Measurements from ENCODE around the gene NR2E1. TPM values are rescaled to one million over a fixed set of nuclear protein-coding genes. Genes with fewer than 3 reads are reported as not detected.

Gene NR2E1
- total and polyA plus RNA-seq, 10 of the 15 experiments (the other 5 are each of a cell fraction or from before 2014, with no cell fraction given) = not detected

DNA sequence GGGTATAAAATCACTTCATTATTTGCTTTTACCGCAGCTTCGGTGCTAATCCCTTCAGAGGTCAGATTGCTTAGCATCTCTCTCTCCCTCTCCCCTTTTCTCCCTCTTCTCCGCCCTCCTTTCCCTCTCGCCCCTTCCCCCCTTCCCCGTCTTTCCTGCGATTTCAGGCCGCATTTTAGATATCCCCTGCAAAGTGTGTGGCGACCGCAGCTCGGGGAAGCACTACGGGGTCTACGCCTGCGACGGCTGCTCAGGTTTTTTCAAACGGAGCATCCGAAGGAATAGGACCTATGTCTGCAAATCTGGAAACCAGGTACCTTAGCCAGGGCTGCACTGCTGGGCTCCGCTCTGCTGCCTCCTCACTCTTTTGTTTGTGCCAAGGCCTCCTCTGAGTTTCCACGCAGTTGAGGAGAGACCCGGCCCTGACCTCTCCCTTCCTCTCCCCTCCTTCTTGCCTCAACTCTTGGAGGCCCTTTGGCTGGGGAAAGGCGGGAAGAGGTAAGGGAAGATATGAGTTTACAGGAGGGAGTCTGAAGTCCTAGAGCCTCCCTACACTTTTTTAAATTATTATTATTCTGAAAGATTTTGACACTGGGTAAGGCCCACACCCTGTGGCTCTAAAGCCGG is 5.6 kb downstream of the NR2E1 start:
- Histone ChIP-seq H3K27ac (ENCODE audit: control insufficient read depth, insufficient read depth) (no peak overlapping the region), H3K4me3 (no peak overlapping the region), H3K9me3 (replicated peaks; ENCODE audit: control insufficient read depth, insufficient read depth, low read length) (no peaks in the 10 kb centered on the region; the same call in 2 of the 3 replicates), H2AFZ (ENCODE audit: control insufficient read depth, low read depth, low read length) (no peak overlapping the region), H3K9ac (ENCODE audit: control insufficient read depth, insufficient read depth, low read length) (no peak overlapping the region), H3K27me3 (replicated peaks in 1 of 2; ENCODE audit: control insufficient read depth in 2 of 2, insufficient read depth in 2 of 2, low read length in 1 of 2) (peaks cover 34 to 51% of the 10 kb centered on the region in 2 experiments), H3K4me1 (ENCODE audit: control insufficient read depth, insufficient read depth, low read length) (no peaks in the 10 kb centered on the region), H3K36me3 (ENCODE audit: control insufficient read depth in 2 of 2, insufficient read depth in 2 of 2, low read length in 1 of 2) (no peaks in the 10 kb centered on the region), H3K79me2 (ENCODE audit: control insufficient read depth, insufficient read depth, low read length) (no peaks in the 10 kb centered on the region), H4K20me1 (ENCODE audit: control insufficient read depth, insufficient read depth) (no peaks in the 10 kb centered on the region), H3K4me2 (ENCODE audit: control insufficient read depth, insufficient read depth) (no peak overlapping the region)
- ATAC-seq = no peak
- intact Hi-C loops (cut with micrococcal nuclease; ENCODE audit: unreplicated experiment) = no loop called here
- POLR2A ChIA-PET = no interaction called here
- WGBS (ENCODE audit: insufficient coverage, insufficient replicate concordance, low lambda C conversion rate, missing lambda C conversion rate) = 57% methylated on average over 16 of the region's 21 CpGs
- no peak for DNase-seq (ENCODE audit: low read depth, low spot score)
- in situ Hi-C loops (cut with MboI) = no loop called here
- no peak for FAIRE-seq
- SMC1A ChIA-PET (ENCODE audit: uncharacterized antibody, unreplicated experiment) = interaction anchor here (1.4 kb wide), 1 partner anchor 10 kb away, joined by 7 read pairs; no protein-coding TSS in a partner anchor
- TF ChIP-seq NR2F1 (conservative IDR thresholded peaks at IDR 0.05) (no peak), NFIC (IDR thresholded peaks at IDR 0.05; ENCODE audit: low read depth, low read length) (no peak), SMC3 (IDR thresholded peaks at IDR 0.05; ENCODE audit: borderline replicate concordance, low read length) (no peak), ZNF592 (IDR thresholded peaks at IDR 0.05) (no peak), EZH2 (IDR thresholded peaks at IDR 0.05; ENCODE audit: borderline replicate concordance, control insufficient read depth, low read depth, low read length) (no peak), MEF2B (IDR thresholded peaks at IDR 0.05; ENCODE audit: partially characterized antibody, poor library complexity, severe bottlenecking) (no peak)
- TF ChIP-seq, protein P1, sequence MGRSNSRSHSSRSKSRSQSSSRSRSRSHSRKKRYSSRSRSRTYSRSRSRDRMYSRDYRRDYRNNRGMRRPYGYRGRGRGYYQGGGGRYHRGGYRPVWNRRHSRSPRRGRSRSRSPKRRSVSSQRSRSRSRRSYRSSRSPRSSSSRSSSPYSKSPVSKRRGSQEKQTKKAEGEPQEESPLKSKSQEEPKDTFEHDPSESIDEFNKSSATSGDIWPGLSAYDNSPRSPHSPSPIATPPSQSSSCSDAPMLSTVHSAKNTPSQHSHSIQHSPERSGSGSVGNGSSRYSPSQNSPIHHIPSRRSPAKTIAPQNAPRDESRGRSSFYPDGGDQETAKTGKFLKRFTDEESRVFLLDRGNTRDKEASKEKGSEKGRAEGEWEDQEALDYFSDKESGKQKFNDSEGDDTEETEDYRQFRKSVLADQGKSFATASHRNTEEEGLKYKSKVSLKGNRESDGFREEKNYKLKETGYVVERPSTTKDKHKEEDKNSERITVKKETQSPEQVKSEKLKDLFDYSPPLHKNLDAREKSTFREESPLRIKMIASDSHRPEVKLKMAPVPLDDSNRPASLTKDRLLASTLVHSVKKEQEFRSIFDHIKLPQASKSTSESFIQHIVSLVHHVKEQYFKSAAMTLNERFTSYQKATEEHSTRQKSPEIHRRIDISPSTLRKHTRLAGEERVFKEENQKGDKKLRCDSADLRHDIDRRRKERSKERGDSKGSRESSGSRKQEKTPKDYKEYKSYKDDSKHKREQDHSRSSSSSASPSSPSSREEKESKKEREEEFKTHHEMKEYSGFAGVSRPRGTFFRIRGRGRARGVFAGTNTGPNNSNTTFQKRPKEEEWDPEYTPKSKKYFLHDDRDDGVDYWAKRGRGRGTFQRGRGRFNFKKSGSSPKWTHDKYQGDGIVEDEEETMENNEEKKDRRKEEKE (IDR thresholded peaks at IDR 0.05) = no peak
- TF ChIP-seq, protein P2, sequence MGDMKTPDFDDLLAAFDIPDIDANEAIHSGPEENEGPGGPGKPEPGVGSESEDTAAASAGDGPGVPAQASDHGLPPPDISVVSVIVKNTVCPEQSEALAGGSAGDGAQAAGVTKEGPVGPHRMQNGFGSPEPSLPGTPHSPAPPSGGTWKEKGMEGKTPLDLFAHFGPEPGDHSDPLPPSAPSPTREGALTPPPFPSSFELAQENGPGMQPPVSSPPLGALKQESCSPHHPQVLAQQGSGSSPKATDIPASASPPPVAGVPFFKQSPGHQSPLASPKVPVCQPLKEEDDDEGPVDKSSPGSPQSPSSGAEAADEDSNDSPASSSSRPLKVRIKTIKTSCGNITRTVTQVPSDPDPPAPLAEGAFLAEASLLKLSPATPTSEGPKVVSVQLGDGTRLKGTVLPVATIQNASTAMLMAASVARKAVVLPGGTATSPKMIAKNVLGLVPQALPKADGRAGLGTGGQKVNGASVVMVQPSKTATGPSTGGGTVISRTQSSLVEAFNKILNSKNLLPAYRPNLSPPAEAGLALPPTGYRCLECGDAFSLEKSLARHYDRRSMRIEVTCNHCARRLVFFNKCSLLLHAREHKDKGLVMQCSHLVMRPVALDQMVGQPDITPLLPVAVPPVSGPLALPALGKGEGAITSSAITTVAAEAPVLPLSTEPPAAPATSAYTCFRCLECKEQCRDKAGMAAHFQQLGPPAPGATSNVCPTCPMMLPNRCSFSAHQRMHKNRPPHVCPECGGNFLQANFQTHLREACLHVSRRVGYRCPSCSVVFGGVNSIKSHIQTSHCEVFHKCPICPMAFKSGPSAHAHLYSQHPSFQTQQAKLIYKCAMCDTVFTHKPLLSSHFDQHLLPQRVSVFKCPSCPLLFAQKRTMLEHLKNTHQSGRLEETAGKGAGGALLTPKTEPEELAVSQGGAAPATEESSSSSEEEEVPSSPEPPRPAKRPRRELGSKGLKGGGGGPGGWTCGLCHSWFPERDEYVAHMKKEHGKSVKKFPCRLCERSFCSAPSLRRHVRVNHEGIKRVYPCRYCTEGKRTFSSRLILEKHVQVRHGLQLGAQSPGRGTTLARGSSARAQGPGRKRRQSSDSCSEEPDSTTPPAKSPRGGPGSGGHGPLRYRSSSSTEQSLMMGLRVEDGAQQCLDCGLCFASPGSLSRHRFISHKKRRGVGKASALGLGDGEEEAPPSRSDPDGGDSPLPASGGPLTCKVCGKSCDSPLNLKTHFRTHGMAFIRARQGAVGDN (IDR thresholded peaks at IDR 0.05) = no peak
- TF ChIP-seq, protein P3, sequence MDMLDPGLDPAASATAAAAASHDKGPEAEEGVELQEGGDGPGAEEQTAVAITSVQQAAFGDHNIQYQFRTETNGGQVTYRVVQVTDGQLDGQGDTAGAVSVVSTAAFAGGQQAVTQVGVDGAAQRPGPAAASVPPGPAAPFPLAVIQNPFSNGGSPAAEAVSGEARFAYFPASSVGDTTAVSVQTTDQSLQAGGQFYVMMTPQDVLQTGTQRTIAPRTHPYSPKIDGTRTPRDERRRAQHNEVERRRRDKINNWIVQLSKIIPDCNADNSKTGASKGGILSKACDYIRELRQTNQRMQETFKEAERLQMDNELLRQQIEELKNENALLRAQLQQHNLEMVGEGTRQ (IDR thresholded peaks at IDR 0.05; ENCODE audit: borderline replicate concordance, low read depth, low read length) = no peak
- no TSS peak for BruUV-seq (replicated peaks)
- RAD21 ChIA-PET (ENCODE audit: unreplicated experiment) = no interaction called here
- CTCF ChIA-PET = interaction anchor here (0.8 kb wide), 1 partner anchor 320 kb away, joined by 3 read pairs; no protein-coding TSS in a partner anchor

Measured in GM12878 (cell line).